Mesodermal cell (in vitro differentiated cells): ENCODE results near the gene STAM.
A peak's percentile ranks its signal among the peaks of the same experiment; 100 is the strongest.

Experiments
- H3K27ac ChIP-seq: 2 replicates; pipeline ENCODE4 v1.7.0; 2013; ENCODE audit warnings: mild to moderate bottlenecking, low read depth, low read length, moderate library complexity; ENCODE audit not compliant: severe bottlenecking
- H3K36me3 ChIP-seq: 2 replicates; pipeline ENCODE4 v1.7.1; 2013; ENCODE audit warnings: mild to moderate bottlenecking, low read length, moderate library complexity; ENCODE audit not compliant: control insufficient read depth, insufficient read depth
- H3K4me1 ChIP-seq: one replicate; pipeline ENCODE4 v1.7.1; 2013; ENCODE audit warnings: mild to moderate bottlenecking, low read length; ENCODE audit not compliant: insufficient read depth, control insufficient read depth, poor library complexity, severe bottlenecking
- H3K4me3 ChIP-seq: 2 replicates; pipeline ENCODE4 v1.7.0; 2013; ENCODE audit warnings: low read length, control low read depth, mild to moderate bottlenecking; ENCODE audit not compliant: insufficient read depth, poor library complexity, severe bottlenecking; ENCODE audit errors: extremely low read depth
- H3K9me3 ChIP-seq: 2 replicates; pipeline ENCODE4 v1.7.1; 2013; ENCODE audit warnings: mild to moderate bottlenecking, low read length, moderate library complexity; ENCODE audit not compliant: control insufficient read depth
- WGBS, 2 experiments: methylation state at CpG; one replicate each; pipeline ENCODE4 v1.1.5; 2013; ENCODE audit warnings: missing lambda C conversion rate in 2 of 2; ENCODE audit not compliant: insufficient coverage in 2 of 2; 5-methylcytosine and 5-hydroxymethylcytosine counted together

The STAM gene

GRCh38 chr10:17725703-17726102 is 81.8 kb downstream of the STAM start:
- no peak overlapping the region for H3K4me3 ChIP-seq
- H3K9me3 ChIP-seq, result no peaks in the 10 kb centered on the region
- H3K36me3 ChIP-seq, result peaks cover 6% of the 10 kb centered on the region
- no peak overlapping the region for H3K27ac ChIP-seq
- WGBS, 2 experiments, result 97 to 98% methylated on average over 4 to 7 of the region's 7 CpGs
- no peaks in the 10 kb centered on the region for H3K4me1 ChIP-seq

- 82% methylated on average over 4 to 5 of the region's 6 CpGs for WGBS, 2 experiments
These were observed 85.7 kb downstream of the STAM start for GRCh38 chr10:17729630-17730029.

GRCh38 chr10:17730667-17731066 is 86.7 kb downstream of the STAM start:
- Histone ChIP-seq H3K4me3 (no peak overlapping the region), H3K36me3 (no peaks in the 10 kb centered on the region), H3K27ac (no peak overlapping the region), H3K4me1 (peaks cover 7% of the 10 kb centered on the region), H3K9me3 (no peaks in the 10 kb centered on the region)
- WGBS, 2 experiments, result 90 to 95% methylated on average over 6 to 7 of the region's 8 CpGs

More at GRCh38 chr10:17729630-17730029, 85.7 kb downstream of the STAM start:
- Histone ChIP-seq H3K9me3 (no peaks in the 10 kb centered on the region), H3K4me3 (no peak overlapping the region), H3K27ac (no peak overlapping the region), H3K36me3 (no peaks in the 10 kb centered on the region), H3K4me1 (no peaks in the 10 kb centered on the region)

GRCh38 chr10:17731331-17732020 is 87.5 kb downstream of the STAM start:
- Histone ChIP-seq H3K36me3 (no peaks in the 10 kb centered on the region), H3K4me3 (no peak overlapping the region), H3K4me1 (peaks cover 7% of the 10 kb centered on the region), H3K27ac (no peak overlapping the region), H3K9me3 (no peaks in the 10 kb centered on the region)
- WGBS, 2 experiments, result 100% methylated on average over 1 of the region's 4 CpGs

GRCh38 chr10:17733620-17734019 is 89.7 kb downstream of the STAM start:
- Histone ChIP-seq H3K9me3 (no peaks in the 10 kb centered on the region), H3K36me3 (no peaks in the 10 kb centered on the region), H3K4me1 (peaks cover 7% of the 10 kb centered on the region), H3K27ac (no peak overlapping the region), H3K4me3 (no peak overlapping the region)
- 94 to 96% methylated on average over 6 of the region's 6 CpGs for WGBS, 2 experiments

GRCh38 chr10:17734432-17735080 is 90.6 kb downstream of the STAM start:
- Histone ChIP-seq H3K4me1 (peaks cover 7% of the 10 kb centered on the region), H3K9me3 (no peaks in the 10 kb centered on the region), H3K36me3 (no peaks in the 10 kb centered on the region), H3K27ac (no peak overlapping the region), H3K4me3 (no peak overlapping the region)
- 91 to 92% methylated on average over 7 to 9 of the region's 9 CpGs for WGBS, 2 experiments

GRCh38 chr10:17735166-17735941 is 91.4 kb downstream of the STAM start:
- Histone ChIP-seq H3K36me3 (no peaks in the 10 kb centered on the region), H3K27ac (peak overlapping the region; percentile 50), H3K4me3 (no peak overlapping the region), H3K4me1 (peaks cover 7% of the 10 kb centered on the region), H3K9me3 (no peaks in the 10 kb centered on the region)
- 86 to 94% methylated on average over 6 to 10 of the region's 15 CpGs for WGBS, 2 experiments

- Histone ChIP-seq H3K4me3 (no peak overlapping the region), H3K36me3 (no peaks in the 10 kb centered on the region), H3K27ac (no peak overlapping the region), H3K4me1 (peaks cover 7% of the 10 kb centered on the region), H3K9me3 (no peaks in the 10 kb centered on the region)
- 88 to 100% methylated on average over 1 to 2 of the region's 2 CpGs for WGBS, 2 experiments
These were observed 92.3 kb downstream of the STAM start for GRCh38 chr10:17736223-17736622.

GRCh38 chr10:17737027-17737965 is 93.3 kb downstream of the STAM start:
- 38 to 66% methylated on average over 4 to 7 of the region's 12 CpGs for WGBS, 2 experiments
- Histone ChIP-seq H3K4me3 (no peak overlapping the region), H3K36me3 (no peaks in the 10 kb centered on the region), H3K27ac (no peak overlapping the region), H3K4me1 (peaks cover 7% of the 10 kb centered on the region), H3K9me3 (no peaks in the 10 kb centered on the region)

- no peaks in the 10 kb centered on the region for H3K9me3 ChIP-seq
- H3K4me1 ChIP-seq, result no peaks in the 10 kb centered on the region
- no peaks in the 10 kb centered on the region for H3K36me3 ChIP-seq
- H3K4me3 ChIP-seq, result no peak overlapping the region
- WGBS, 2 experiments, result no CpG with 5 or more reads among the region's 1 CpG
- no peak overlapping the region for H3K27ac ChIP-seq
These were observed 96.7 kb downstream of the STAM start for GRCh38 chr10:17740668-17741067.
